Gastroesophageal sphincter (tissue), 4 donors: ENCODE results near the gene METTL3. TPM values are rescaled to one million over a fixed set of nuclear protein-coding genes. Genes with fewer than 3 reads are reported as not detected.

ENCODE experiments used
- ATAC-seq: fragments of 150-250 bp; one replicate; pipeline ENCODE4 v1.9.1; 2016; ENCODE audit warnings: mild to moderate bottlenecking, moderate library complexity
- H3K27ac ChIP-seq, 4 donors: fragments of 200-600 bp; sonication (generic) in 3 of 4; 1 replicate in 3 of 4; 2 replicates in 1 of 4; pipeline ENCODE4 v1.5.1; 2016 to 2019
- H3K27me3 ChIP-seq: fragments of 200-600 bp; sonication (generic); one replicate; pipeline ENCODE4 v1.5.1; 2019
- H3K36me3 ChIP-seq, 2 donors: fragments of 200-600 bp; sonication (generic); one replicate each; pipeline ENCODE4 v1.5.1; 2019; ENCODE audit warnings: control low read depth in 1 of 2
- H3K4me1 ChIP-seq, 3 donors: fragments of 200-600 bp; sonication (generic); 1 replicate in 2 of 3; 2 replicates in 1 of 3; pipeline ENCODE4 v1.5.1; 2016 to 2019; ENCODE audit warnings: control low read depth in 2 of 3
- H3K4me3 ChIP-seq, 2 donors: fragments of 200-600 bp; sonication (generic); one replicate each; pipeline ENCODE4 v1.5.1; 2019; ENCODE audit warnings: mild to moderate bottlenecking in 1 of 2, moderate library complexity in 1 of 2
- H3K9me3 ChIP-seq, 3 donors: fragments of 200-600 bp; sonication (generic); one replicate each; pipeline ENCODE4 v1.5.1; 2017 to 2019; ENCODE audit warnings: control low read depth in 2 of 3
- CTCF ChIP-seq, 4 experiments: fragments of 200-600 bp in 2 of 4; fragments of 450-650 bp in 2 of 4; sonication (generic) in 1 of 4; IDR thresholded peaks; one replicate each; pipeline ENCODE4 v1.5.1; 2017 to 2019; ENCODE audit warnings: antibody characterized with exemption in 4 of 4, mild to moderate bottlenecking in 2 of 4, moderate library complexity in 2 of 4
- EP300 ChIP-seq: sonication (generic); formaldehyde crosslinking; IDR thresholded peaks from one replicate; pipeline ENCODE4 v1.6.1; 2017; ENCODE audit warnings: antibody characterized with exemption, mild to moderate bottlenecking
- POLR2A ChIP-seq, 2 donors: fragments of 450-650 bp; IDR thresholded peaks; one replicate each; pipeline ENCODE4 v1.6.1; 2017; ENCODE audit warnings: antibody characterized with exemption in 2 of 2, mild to moderate bottlenecking in 2 of 2, moderate library complexity in 1 of 2
- POLR2AphosphoS5 ChIP-seq: sonication (generic); formaldehyde crosslinking; IDR thresholded peaks from one replicate; pipeline ENCODE4 v1.6.1; 2017; ENCODE audit warnings: antibody characterized with exemption
- WGBS, 2 donors: methylation state at CpG; one replicate each; pipeline ENCODE4 v1.1.5; 2018; ENCODE audit warnings: low coverage in 1 of 2; 5-methylcytosine and 5-hydroxymethylcytosine counted together
- total RNA-seq, 4 donors: library from RNA; depleted of rRNA; stranded (reverse); fragments of >200 nt; gene quantifications; one replicate each; pipeline ENCODE4 v1.1.0, GENCODE V29; 2016

The METTL3 gene
- total RNA-seq, 4 donors from 2014 or later: 31.9 to 73.0 (median 48.6) TPM

DNA sequence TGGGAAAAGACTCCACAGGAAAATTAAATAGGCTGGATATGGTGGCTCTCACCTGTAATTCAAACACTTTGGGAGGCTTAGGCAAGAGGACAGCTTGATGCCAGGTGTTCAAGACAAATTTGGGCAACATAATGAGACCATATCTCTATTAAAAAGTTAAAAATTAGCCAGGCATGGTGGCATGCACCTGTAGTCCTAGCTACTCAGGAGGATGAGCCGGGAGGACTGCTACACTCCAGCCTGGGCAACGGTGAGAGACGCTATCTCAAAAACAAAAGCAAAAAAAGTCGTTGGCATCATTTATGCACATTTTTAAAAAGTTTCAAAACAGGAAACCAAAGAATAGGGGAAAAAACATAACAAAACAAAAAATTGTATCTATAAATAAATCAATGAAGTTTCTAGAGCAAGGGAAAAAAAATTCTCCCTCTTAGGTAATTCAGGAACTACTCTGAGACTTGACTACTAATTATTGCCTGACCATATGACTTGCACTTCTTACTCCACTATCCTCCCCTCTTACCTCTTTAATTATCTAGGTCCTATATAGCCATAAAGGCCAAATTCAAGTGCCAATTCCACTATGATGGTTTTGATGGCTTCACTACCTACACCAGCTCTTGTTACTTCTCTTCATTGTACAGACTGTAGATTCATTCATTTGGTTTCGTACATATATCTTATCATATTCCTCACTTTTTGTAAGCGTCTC, 1.6 kb downstream of the METTL3 start:
- Histone ChIP-seq H3K27me3 (no peaks in the 10 kb centered on the region), H3K27ac (no peak overlapping the region), H3K9me3 (no peaks in the 10 kb centered on the region), H3K4me3 (no peak overlapping the region), H3K4me1 (peaks cover 0 to 44% (median 12%) of the 10 kb centered on the region in 3 donors), H3K36me3 (peaks cover 0 to 8% of the 10 kb centered on the region in 2 donors)
- no peak for ATAC-seq
- 78 to 84% methylated on average over 6 of the region's 6 CpGs for WGBS, 2 donors
- no peak for TF ChIP-seq EP300
- no peak for TF ChIP-seq CTCF (IDR thresholded peaks at IDR 0.05)
- TF ChIP-seq POLR2AphosphoS5: no peak

GRCh38 chr14:21506557-21506956, 4.6 kb downstream of the METTL3 start:
- Histone ChIP-seq H3K27ac (no peak overlapping the region), H3K4me3 (no peak overlapping the region), H3K27me3 (no peaks in the 10 kb centered on the region), H3K9me3 (no peaks in the 10 kb centered on the region), H3K4me1 (peaks cover 0 to 43% (median 12%) of the 10 kb centered on the region in 3 donors), H3K36me3 (peaks cover 0 to 29% of the 10 kb centered on the region in 2 donors)
- no peak for ATAC-seq
- no peak for TF ChIP-seq POLR2A (IDR thresholded peaks at IDR 0.05)
- TF ChIP-seq CTCF (IDR thresholded peaks at IDR 0.05): no peak
- no peak for TF ChIP-seq EP300
- TF ChIP-seq POLR2AphosphoS5: no peak
- 97 to 100% methylated on average over 2 of the region's 2 CpGs for WGBS, 2 donors

DNA sequence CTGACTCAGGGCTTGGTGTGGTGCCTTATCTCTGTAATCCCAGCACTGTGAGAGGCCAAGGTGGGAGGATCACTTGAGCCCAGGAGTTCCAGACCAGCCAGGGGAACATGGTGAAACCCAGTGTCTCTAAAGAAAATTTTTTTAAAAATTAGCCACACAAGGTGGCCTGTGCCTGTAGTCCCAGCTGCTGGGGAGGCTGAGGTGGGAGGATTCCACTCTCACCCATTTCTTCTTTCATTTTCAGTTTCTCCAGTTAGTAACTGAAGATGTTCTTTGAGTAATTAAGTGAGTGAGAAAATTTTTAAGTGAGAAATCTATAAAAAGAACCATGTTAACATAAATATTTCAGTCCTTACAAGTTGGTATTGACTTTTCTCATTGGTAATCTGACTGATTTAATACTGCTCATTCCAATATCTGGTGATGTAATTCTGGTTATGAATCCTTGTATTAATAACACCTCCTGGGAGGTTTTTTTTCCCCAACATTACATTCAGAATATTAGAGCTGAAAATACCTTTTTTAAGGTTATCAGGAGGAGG, 6.1 kb downstream of the METTL3 start:
- ATAC-seq: no peak

DNA sequence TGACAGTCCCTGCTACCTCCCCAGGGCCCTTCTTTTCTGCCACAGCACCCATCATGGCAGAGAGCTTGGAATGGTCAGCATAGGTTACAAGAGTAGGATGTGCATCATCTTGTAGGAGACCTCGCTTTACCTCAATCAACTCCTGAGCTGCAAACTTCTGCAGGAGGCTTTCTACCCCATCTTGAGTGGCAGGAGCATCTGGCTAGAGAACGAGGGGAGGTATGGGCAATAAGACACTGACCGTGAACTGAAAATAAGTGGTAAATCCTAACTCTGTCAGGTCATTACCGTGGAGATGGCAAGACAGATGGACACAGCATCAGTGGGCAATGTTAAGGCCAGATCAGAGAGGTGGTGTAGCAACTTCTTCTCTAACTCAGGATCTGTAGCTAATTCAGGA, 7.8 kb downstream of the METTL3 start:
- no peaks in the 10 kb centered on the region for H3K27me3 ChIP-seq
- H3K4me1 ChIP-seq: peaks cover 0 to 18% (median 0%) of the 10 kb centered on the region in 3 donors
- no peak for ATAC-seq
- TF ChIP-seq POLR2AphosphoS5 (no peak), POLR2A (IDR thresholded peaks at IDR 0.05) (no peak), EP300 (no peak), CTCF (IDR thresholded peaks at IDR 0.05) (no peak)
- H3K36me3 ChIP-seq: peaks cover 0 to 61% of the 10 kb centered on the region in 2 donors
- no peak overlapping the region for H3K4me3 ChIP-seq
- 84% methylated on average over 3 of the region's 4 CpGs; no CpG with 5 or more reads in 1 of the 2 donors for WGBS, 2 donors
- no peaks in the 10 kb centered on the region for H3K9me3 ChIP-seq
- no peak overlapping the region for H3K27ac ChIP-seq

More for the DNA sequence above, 6.1 kb downstream of the METTL3 start:
- Histone ChIP-seq H3K4me1 (peaks cover 0 to 36% (median 9%) of the 10 kb centered on the region in 3 donors), H3K9me3 (no peaks in the 10 kb centered on the region), H3K27ac (no peak overlapping the region), H3K36me3 (peaks cover 0 to 44% of the 10 kb centered on the region in 2 donors), H3K4me3 (no peak overlapping the region), H3K27me3 (no peaks in the 10 kb centered on the region)
- TF ChIP-seq POLR2AphosphoS5: no peak
- TF ChIP-seq POLR2A (IDR thresholded peaks at IDR 0.05): no peak
- no peak for TF ChIP-seq EP300
- TF ChIP-seq CTCF (IDR thresholded peaks at IDR 0.05): no peak

GRCh38 chr14:21501568-21501967, 9.6 kb downstream of the METTL3 start:
- Histone ChIP-seq H3K4me1 (peaks cover 0 to 8% (median 0%) of the 10 kb centered on the region in 3 donors), H3K36me3 (peaks cover 0 to 71% of the 10 kb centered on the region in 2 donors), H3K27ac (no peak overlapping the region), H3K27me3 (no peaks in the 10 kb centered on the region), H3K9me3 (no peaks in the 10 kb centered on the region), H3K4me3 (no peak overlapping the region)
- WGBS, 2 donors: 91 to 92% methylated on average over 4 to 5 of the region's 5 CpGs
- TF ChIP-seq EP300 (no peak), POLR2A (IDR thresholded peaks at IDR 0.05) (no peak), CTCF (IDR thresholded peaks at IDR 0.05) (no peak), POLR2AphosphoS5 (no peak)
- ATAC-seq: no peak
